ENCODE measurements around the gene HSPA1A.
"Not testable (repeated sequence)": the region's sequence is repeated elsewhere in the genome, so short reads cannot be mapped to it uniquely, and the experiment has no call there.

HSPA1A gene

GRCh38 chr6:31836474-31837368, 21.4 kb downstream of the HSPA1A start:
- no peak for DNase-seq (ENCODE audit: low spot score)

DNA sequence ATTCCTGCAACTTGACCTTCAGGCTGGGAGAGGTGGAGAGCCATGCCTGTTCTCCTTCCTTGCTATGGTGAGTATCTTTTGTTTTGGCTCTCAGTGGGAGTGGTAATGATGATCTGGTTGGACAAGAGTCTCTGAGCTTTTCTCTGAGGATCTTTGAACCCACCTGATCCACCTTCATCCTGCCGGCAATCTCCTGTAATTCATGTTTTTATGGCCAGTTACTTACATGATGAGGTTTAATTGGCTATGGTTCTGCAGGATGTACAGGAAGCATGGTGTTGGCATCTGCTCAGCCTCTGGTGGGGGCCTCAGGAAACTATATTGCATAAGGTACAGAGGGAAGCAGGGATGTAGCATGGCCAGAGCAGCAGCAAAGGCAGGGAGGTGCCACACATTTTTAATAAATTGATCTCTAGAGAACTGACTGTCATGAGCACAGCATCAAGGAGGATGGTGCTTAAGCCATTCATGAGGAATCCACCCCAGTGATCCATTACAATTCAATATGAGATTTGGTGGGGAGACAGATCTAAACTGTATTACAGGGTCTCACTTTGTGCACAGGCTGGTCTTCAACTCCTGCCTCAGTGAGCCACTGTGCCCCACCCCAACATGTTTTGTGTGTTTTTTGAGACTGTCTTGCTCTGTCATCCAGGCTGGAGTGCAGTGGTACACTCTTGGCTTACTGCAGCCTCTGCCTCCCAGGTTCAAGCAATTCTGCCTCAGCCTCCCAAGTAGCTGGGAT, 22.2 kb downstream of the HSPA1A start:
- DNase-seq (ENCODE audit: low spot score) = no peak

DNA sequence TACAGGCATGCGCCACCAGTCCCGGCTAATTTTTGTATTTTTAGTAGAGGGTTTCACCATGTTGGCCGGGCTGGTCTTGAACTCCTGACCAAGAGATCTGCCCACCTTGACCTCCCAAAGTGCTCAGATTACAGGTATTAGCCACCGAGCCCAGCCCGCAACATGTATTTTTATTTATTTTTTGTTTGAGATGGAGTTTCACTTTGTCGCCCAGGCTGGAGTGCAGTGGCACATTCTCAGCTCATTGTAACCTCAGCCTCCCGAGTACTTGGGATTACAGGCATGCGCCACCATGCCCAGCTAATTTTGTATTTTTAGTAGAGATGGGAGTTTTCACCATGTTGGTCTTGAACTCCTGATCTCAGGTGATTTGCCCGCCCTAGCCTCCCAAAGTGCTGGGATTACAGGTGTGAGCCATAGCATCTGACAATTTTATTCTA, 22.8 kb downstream of the HSPA1A start:
- not testable (repeated sequence) for DNase-seq (ENCODE audit: low spot score)

- no peak for DNase-seq (ENCODE audit: low spot score)
Measured at GRCh38 chr6:31838968-31839367, 23.6 kb downstream of the HSPA1A start.

GRCh38 chr6:31839779-31840126, 24.4 kb downstream of the HSPA1A start:
- not testable (repeated sequence) for DNase-seq (ENCODE audit: low spot score)

- DNase-seq (ENCODE audit: low spot score) = no peak
Measured at GRCh38 chr6:31842053-31842452, 26.7 kb downstream of the HSPA1A start.

DNA sequence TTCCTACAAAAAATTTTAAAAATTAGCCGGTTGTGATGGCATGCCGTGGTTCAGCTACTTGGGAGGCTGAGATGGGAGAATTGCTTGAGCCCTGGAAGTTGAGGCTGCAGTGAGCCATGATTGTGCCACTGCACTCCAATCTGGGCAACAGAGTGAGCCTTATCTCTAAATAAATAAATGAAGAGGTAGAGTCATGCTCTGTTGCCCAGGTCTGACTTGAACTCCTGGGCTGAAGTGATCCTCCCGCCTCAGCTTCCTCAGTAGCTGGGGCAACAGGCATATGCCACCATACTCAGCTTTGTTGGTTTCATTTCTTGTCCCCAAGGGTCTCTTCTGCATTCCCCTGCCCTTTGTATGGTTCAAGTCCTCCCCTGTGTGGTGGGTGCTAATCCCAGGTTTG, 29.2 kb downstream of the HSPA1A start:
- DNase-seq (ENCODE audit: low spot score) = no peak

DNA sequence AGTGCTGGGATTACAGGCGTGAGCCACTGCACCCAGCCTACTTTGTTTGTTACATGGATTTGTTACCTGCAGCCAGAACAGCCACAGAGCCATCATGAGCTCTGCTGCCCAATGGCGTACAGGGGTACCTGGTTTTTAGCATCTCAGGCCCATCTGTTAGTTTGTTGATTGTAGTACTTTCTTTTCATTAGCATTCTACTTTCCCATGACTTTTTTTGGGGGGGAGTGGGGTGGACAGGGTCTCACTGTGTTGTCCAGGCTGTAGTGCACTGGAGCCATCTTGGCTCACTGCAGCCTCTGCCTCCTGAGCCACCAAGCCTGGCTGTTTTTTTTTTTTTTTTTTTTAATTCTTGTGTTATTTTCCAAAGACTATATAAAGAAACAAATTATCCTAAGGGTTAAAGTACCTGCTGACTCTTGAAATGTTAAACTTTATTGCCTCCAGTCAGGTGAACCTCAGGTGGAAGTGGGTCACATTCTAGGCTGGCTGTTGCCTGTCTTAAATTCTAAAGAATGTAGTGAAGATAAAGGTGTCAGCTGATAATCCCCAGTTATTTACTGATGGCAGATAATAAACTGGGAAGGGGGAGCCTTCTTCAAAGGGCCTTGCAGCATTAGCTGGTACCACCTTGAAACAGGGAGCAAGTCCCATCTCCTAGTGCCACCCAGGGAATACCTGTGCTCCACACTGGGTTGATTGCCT, 32.1 kb downstream of the HSPA1A start:
- no peak for DNase-seq (ENCODE audit: low spot score)

- no peak for DNase-seq (ENCODE audit: low spot score)
Measured at GRCh38 chr6:31850765-31851484, 35.6 kb downstream of the HSPA1A start.

DNA sequence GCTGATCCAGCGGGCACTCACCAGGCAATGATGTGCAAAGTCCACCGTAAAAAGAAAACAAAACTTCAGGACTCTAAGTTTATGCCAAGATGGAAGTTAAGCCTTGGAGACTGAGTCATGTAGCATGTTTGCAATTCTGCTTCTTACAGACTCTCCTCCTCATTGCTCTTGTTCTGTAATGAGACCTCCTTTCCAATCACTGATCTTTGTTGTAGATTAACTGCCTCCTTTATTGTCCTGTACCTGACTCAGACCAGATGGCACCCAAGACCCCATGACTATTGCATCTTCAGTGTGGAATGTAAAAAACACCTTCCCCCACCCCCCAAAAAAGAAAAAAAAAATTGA, 36.1 kb downstream of the HSPA1A start:
- DNase-seq (ENCODE audit: low spot score) = no peak

DNA sequence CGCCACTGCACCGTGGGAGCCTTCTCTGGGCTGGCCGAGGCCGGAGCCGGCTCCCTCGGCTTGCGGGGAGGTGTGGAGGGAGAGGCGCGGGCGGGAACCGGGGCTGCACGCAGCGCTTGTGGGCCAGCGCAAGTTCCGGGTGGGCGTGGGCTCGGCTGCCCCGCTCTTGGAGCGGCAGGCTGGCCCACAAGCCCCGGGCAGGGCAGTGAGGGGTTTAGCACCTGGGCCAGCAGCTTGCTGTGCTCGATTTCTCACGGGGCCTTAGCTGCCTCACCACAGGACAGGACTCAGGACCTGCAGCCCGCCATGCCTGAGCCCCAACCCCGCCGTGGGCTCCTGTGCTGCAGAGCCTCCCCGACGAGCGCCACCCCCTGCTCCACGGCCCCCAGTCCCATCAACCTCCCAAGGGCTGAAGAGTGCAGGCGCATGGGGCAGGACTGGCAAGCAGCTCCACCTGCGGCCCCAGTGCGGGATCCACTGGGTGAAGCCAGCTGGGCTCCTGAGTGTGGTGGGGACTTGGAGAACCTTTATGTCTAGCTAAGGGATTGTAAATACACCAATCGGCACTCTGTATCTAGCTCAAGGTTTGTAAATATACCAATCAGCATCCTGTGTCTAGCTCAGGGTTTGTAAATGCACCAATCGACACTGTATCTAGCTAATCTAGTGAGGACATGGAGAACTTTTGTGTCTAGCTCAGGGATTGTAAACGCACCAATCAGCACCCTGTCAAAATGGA, 36.8 kb downstream of the HSPA1A start:
- DNase-seq (ENCODE audit: low spot score) = not testable (repeated sequence)

DNA sequence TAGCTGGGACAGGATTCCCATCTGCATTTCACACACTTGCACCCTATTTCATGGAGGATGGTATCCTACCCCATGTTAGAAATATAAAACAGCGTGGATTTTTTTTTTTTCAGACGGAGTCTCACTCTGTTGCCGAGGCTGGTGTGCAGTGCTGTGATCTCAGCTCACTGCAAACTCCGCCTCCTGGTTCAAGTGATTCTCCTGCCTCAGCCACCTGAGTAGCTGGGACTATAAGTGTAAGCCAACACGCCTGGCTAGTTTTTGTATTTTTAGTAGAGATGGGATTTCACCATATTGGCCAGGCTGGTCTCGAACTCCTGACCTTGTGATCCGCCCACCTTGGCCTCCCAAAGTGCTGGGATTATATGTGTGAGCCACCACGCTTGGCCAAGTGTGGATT, 42.4 kb downstream of the HSPA1A start:
- DNase-seq (ENCODE audit: low spot score) = not testable (repeated sequence)

DNA sequence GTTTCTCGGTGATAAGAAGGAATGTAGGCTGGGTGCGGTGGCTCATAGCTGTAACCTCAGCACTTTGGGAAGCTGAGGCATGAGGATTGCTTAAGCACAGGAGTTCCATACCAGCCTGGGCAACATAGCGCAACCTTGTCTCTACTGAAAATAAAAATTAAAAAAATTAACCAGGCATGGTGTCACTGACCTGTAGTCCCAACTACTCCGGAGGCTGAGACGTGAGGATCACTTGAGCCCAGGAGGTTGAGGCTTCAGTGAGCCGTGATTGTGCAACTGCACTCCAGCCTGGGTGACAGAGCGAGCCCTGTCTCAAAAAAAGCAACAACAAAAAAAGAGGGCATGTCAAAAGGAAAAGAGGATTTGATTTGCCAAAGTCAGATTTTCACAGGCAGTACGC, 43.4 kb downstream of the HSPA1A start:
- no peak for DNase-seq (ENCODE audit: low spot score)

DNA sequence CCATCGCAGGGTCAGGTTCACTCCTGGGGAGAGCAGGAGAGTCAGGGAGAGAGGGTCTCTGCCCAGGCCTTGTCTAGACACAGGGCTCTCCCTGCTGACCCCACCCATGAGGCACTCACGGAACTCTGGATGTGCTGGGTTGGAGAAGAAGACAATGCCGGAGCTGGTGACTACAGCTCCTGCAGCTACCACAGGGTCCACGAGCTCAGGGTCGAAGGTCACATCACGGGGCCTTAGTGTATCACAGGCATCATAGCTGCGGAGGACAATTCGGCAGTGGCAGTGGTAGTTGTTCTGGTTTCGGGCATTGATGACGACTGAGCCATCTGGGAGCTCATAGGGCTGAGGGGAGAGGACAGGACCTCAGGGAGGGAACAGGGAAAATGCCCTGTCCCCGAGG, 44.6 kb downstream of the HSPA1A start:
- DNase-seq (ENCODE audit: low spot score) = no peak

DNA sequence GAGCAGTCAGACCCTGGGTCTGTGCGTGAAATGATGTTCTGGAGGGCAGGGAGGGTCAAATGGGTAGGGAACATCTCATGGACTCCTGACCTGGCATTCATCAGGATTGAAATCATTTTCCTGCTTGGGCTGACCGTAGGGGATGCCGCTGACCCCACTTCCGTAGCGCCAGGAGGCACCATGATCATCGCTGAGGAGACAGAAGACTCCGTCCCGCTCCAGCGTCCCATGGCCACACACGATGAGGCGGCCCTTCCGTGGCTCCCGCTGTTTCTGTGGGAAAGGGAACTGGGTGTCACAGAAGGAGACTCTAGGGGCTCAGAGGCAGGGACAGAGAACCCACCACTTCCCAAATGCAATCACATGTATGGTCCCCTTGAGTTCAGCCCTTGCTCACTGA, 45.0 kb downstream of the HSPA1A start:
- no peak for DNase-seq (ENCODE audit: low spot score)

DNA sequence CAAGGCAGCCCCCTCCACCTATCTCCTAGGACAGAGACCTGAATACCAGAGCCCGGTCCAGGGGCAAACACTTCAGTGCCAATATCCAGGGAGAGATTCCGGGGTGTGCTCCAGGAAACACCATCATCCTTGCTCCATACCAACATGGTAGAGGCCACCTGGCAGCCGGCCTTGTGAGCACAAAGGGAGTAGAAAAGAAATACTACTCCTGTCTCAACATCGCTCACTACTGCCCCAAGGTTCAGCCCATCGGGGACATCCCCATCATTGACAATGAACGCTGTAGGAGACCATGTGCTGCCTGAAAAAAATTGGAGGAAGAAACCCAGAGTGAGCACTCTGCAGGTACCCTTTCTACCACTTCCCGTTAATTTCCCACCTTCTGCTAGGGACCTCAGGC, 45.8 kb downstream of the HSPA1A start:
- no peak for DNase-seq (ENCODE audit: low spot score)

GRCh38 chr6:31861919-31862343, 46.6 kb downstream of the HSPA1A start:
- DNase-seq (ENCODE audit: low spot score) = no peak

- peak; percentile 98 for DNase-seq (ENCODE audit: low spot score)
Measured at GRCh38 chr6:31862344-31863235, 47.2 kb downstream of the HSPA1A start, which contains the start of gene NEU1. TSS of gene NEU1 (minus strand) at chr6:31862821. CDS start at chr6:31862776, 45 bp downstream.

GRCh38 chr6:31864123-31864562, 48.8 kb downstream of the HSPA1A start:
- DNase-seq (ENCODE audit: low spot score) = not testable (repeated sequence)

DNA sequence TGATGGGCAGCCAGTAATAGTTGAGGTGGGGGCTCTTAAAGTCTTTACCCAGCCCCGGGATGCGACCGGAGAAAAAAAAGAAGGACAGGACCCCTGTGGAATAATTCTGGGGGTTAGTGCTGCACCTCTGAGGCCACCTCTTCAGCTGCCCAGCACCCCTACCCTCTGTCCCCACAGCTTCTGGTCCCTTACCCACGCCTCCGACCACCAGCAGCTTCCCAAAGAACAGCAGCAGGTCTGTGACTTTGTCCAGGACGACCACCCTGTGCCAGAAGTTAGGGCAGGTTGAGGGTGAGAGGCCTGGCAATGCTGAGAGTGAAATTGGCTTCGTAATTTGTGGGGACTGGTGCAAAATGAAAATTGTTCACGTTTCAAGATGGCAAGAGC, 49.5 kb downstream of the HSPA1A start:
- no peak for DNase-seq (ENCODE audit: low spot score)
